SK-N-SH (cell line): ENCODE measurements around the gene RASEF. TPM values are rescaled to one million over a fixed set of nuclear protein-coding genes. Genes with fewer than 3 reads are reported as not detected.

ENCODE experiments used
- CTCF ChIA-PET: fragments of 300-600, 350-600 bp; formaldehyde crosslinking; extraction: SDS; loops from one replicate; lab custom pipeline; 2021; lab: Yijun Ruan, JAX
- POLR2A ChIA-PET: fragments of 350-600 bp; sonication (Branson Sonifier 250); formaldehyde crosslinking; extraction: SDS; loops from one replicate; lab custom pipeline; 2020; ENCODE audit warnings: antibody characterized with exemption, inconsistent platforms; lab: Yijun Ruan, JAX
- DNase-seq: peaks from one replicate; pipeline ENCODE4 v3.0.0; 2012
- H2AFZ ChIP-seq: fragments of 200-600 bp; sonication (generic); 2 replicates; pipeline ENCODE4 v1.8.1; 2016; ENCODE audit warnings: antibody characterized with exemption, mild to moderate bottlenecking, low read depth
- H3F3A ChIP-seq: fragments of 200-600 bp; sonication (generic); replicated peaks from 2 replicates; pipeline ENCODE3; 2016; ENCODE audit warnings: antibody characterized with exemption, mild to moderate bottlenecking; ENCODE audit not compliant: insufficient read depth
- H3K27ac ChIP-seq, 2 experiments: fragments of 200-500 bp in 1 of 2; fragments of 200-600 bp in 1 of 2; sonication (Bioruptor generic) in 1 of 2; sonication (generic), shearing (Covaris generic) in 1 of 2; 2 replicates each; pipeline versions ENCODE4 v1.5.1 to v1.6.1; 2014 to 2016; ENCODE audit warnings: low read depth in 2 of 2, inconsistent platforms in 1 of 2, low read length in 1 of 2, mild to moderate bottlenecking in 1 of 2, mixed read lengths in 1 of 2
- H3K27me3 ChIP-seq: fragments of 200-600 bp; sonication (generic), shearing (Covaris generic); 2 replicates; pipeline ENCODE4 v1.6.1; 2016; ENCODE audit warnings: mixed run types; ENCODE audit not compliant: insufficient read depth
- H3K36me3 ChIP-seq, 2 experiments: fragments of 200-500 bp in 1 of 2; fragments of 200-600 bp in 1 of 2; sonication (Bioruptor generic) in 1 of 2; sonication (generic) in 1 of 2; replicated peaks in 1 of 2; 2 replicates each; pipeline versions ENCODE3 to v1.5.1; 2014 to 2016; ENCODE audit warnings: low read length in 1 of 2, mild to moderate bottlenecking in 1 of 2; ENCODE audit not compliant: insufficient read depth in 2 of 2, control insufficient read depth in 1 of 2
- H3K4me1 ChIP-seq, 2 experiments: fragments of 200-500 bp in 1 of 2; fragments of 200-600 bp in 1 of 2; sonication (Bioruptor generic) in 1 of 2; sonication (generic), shearing (Covaris generic) in 1 of 2; 2 replicates each; pipeline versions ENCODE4 v1.5.1 to v1.6.1; 2014 to 2016; ENCODE audit warnings: low read depth in 1 of 2, low read length in 1 of 2, mixed run types in 1 of 2; ENCODE audit not compliant: insufficient read depth in 2 of 2, control insufficient read depth in 1 of 2
- H3K4me2 ChIP-seq: fragments of 200-600 bp; sonication (generic), shearing (Covaris generic); 2 replicates; pipeline ENCODE4 v1.6.1; 2017; ENCODE audit warnings: mixed run types
- H3K4me3 ChIP-seq, 2 experiments: fragments of 200-500 bp in 1 of 2; fragments of 200-600 bp in 1 of 2; sonication (Bioruptor generic) in 1 of 2; sonication (generic), shearing (Covaris generic) in 1 of 2; 2 replicates each; pipeline versions ENCODE4 v1.5.1 to v1.8.1; 2014 to 2016; ENCODE audit warnings: low read depth in 2 of 2, inconsistent platforms in 1 of 2, low read length in 1 of 2, mild to moderate bottlenecking in 1 of 2, mixed read lengths in 1 of 2, moderate library complexity in 1 of 2
- H3K79me2 ChIP-seq: fragments of 200-600 bp; sonication (generic); 2 replicates; pipeline ENCODE4 v1.8.1; 2017; ENCODE audit warnings: mild to moderate bottlenecking; ENCODE audit not compliant: insufficient read depth
- H3K9ac ChIP-seq: fragments of 200-600 bp; sonication (generic); 2 replicates; pipeline ENCODE4 v1.6.1; 2017; ENCODE audit warnings: mixed run types
- H3K9me2 ChIP-seq: fragments of 200-600 bp; sonication (generic); 2 replicates; pipeline ENCODE4 v1.6.1; 2017; ENCODE audit warnings: mixed run types
- H3K9me3 ChIP-seq: fragments of 200-600 bp; sonication (generic); 2 replicates; pipeline ENCODE4 v1.6.1; 2017; ENCODE audit warnings: mixed run types, mild to moderate bottlenecking, moderate library complexity
- H4K20me1 ChIP-seq: fragments of 200-600 bp; sonication (generic); 2 replicates; pipeline ENCODE4 v1.6.1; 2017; ENCODE audit warnings: mild to moderate bottlenecking, mixed run types; ENCODE audit not compliant: insufficient read depth
- CHD2 ChIP-seq: fragments of 150-350 bp; IDR thresholded peaks from 2 replicates; pipeline ENCODE4 v1.6.1; 2018; ENCODE audit warnings: low read length; ENCODE audit not compliant: partially characterized antibody
- ELF1 ChIP-seq: IDR thresholded peaks from 2 replicates; pipeline ENCODE4 v1.4.0; 2012
- EP300 ChIP-seq, 2 experiments: IDR thresholded peaks; 2 replicates each; pipeline versions ENCODE4 v1.4.0 to v1.6.1; 2012; ENCODE audit warnings: borderline replicate concordance in 1 of 2, low read depth in 1 of 2, low read length in 1 of 2
- FOSL2 ChIP-seq: IDR thresholded peaks from 2 replicates; pipeline ENCODE4 v1.4.0; 2012; ENCODE audit warnings: low read depth, mild to moderate bottlenecking, moderate library complexity, borderline replicate concordance
- FOXJ3 ChIP-seq: sonication (generic); formaldehyde crosslinking; IDR thresholded peaks from 2 replicates; pipeline ENCODE4 v1.5.1; 2020; ENCODE audit warnings: mild to moderate bottlenecking, missing genetic modification reagents
- GABPA ChIP-seq: IDR thresholded peaks from 2 replicates; pipeline ENCODE4 v1.4.0; 2012; ENCODE audit warnings: low read depth, mild to moderate bottlenecking
- MEF2A ChIP-seq: IDR thresholded peaks from 2 replicates; pipeline ENCODE4 v1.4.0; 2012; ENCODE audit warnings: low read depth, borderline replicate concordance
- NFIC ChIP-seq: IDR thresholded peaks from 2 replicates; pipeline ENCODE4 v1.4.0; 2012; ENCODE audit warnings: borderline replicate concordance
- NRF1 ChIP-seq: IDR thresholded peaks from 2 replicates; pipeline ENCODE4 v1.6.1; 2012; ENCODE audit warnings: low read depth, mild to moderate bottlenecking, low read length
- RCOR1 ChIP-seq: fragments of 150-350 bp; IDR thresholded peaks from 2 replicates; pipeline ENCODE4 v1.6.1; 2017; ENCODE audit warnings: antibody characterized with exemption, low read length
- RFX5 ChIP-seq: IDR thresholded peaks from 2 replicates; pipeline ENCODE4 v1.6.1; 2012; ENCODE audit warnings: mild to moderate bottlenecking, improper control_type of control experiment, low read length
- RXRA ChIP-seq: IDR thresholded peaks from 2 replicates; pipeline ENCODE4 v1.4.0; 2012; ENCODE audit warnings: low read depth, mild to moderate bottlenecking, borderline replicate concordance
- SIN3A ChIP-seq: IDR thresholded peaks from 2 replicates; pipeline ENCODE4 v1.6.1; 2012; ENCODE audit warnings: low read depth, mild to moderate bottlenecking, low read length, moderate library complexity, borderline replicate concordance
- SMC3 ChIP-seq: IDR thresholded peaks from 2 replicates; pipeline ENCODE4 v1.6.1; 2012; ENCODE audit warnings: low read depth, low read length, improper control_type of control experiment
- TAF1 ChIP-seq: IDR thresholded peaks from 2 replicates; pipeline ENCODE4 v1.6.1; 2012; ENCODE audit warnings: low read depth, mild to moderate bottlenecking, low read length, moderate library complexity, borderline replicate concordance
- TCF12 ChIP-seq: IDR thresholded peaks from 2 replicates; pipeline ENCODE4 v1.4.0; 2012
- TEAD4 ChIP-seq: IDR thresholded peaks from 2 replicates; pipeline ENCODE4 v1.4.0; 2012; ENCODE audit warnings: mild to moderate bottlenecking, borderline replicate concordance; ENCODE audit not compliant: insufficient read depth
- YY1 ChIP-seq: IDR thresholded peaks from 2 replicates; pipeline ENCODE4 v1.4.0; 2012; ENCODE audit warnings: low read depth, mild to moderate bottlenecking
- WGBS: methylation state at CpG from one replicate; pipeline ENCODE4 v1.1.6; 2017; ENCODE audit warnings: low lambda C conversion rate; 5-methylcytosine and 5-hydroxymethylcytosine counted together
- polyA plus RNA-seq, 3 experiments: library from polyadenylated mRNA; depleted of rRNA; stranded (reverse); fragments of >200 nt; gene quantifications; 2 replicates each; pipeline ENCODE4 v1.2.3, GENCODE V29; 2012
- TF ChIP-seq, protein P1 (sequence below): fragments of 200-600 bp; sonication (generic); IDR thresholded peaks from 2 replicates; pipeline ENCODE4 v1.6.1; 2017; ENCODE audit warnings: antibody characterized with exemption, mild to moderate bottlenecking, moderate library complexity

The RASEF gene
- polyA plus RNA-seq, 1 of the 3 experiments (the other 2 are of a cell fraction), result not detected

DNA sequence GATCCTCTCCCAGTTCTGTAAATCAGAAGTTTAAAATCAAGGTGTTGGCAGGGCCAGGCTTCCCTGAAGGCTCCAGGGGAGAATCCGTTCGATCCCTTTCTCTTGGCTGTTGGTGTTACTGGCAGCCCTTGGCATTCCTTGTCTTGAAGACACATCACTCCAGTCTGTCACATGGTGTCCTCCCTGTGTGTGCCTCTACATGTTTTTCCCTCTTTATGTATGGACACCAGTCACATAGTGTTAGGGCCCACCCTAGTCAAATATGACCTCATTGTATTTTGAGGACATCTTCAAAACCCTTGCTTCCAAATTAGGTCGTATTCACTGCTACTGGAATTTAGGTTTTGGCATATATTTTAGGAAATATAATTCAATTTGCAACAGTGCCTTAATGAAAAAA lies 94.6 kb downstream of the RASEF start:
- CTCF ChIA-PET, result no interaction called here
- Histone ChIP-seq H3K9me3 (no peaks in the 10 kb centered on the region), H3F3A (no peaks in the 10 kb centered on the region), H3K4me2 (no peak overlapping the region), H3K79me2 (no peaks in the 10 kb centered on the region)
- TF ChIP-seq RCOR1, result no peak
- no peak for TF ChIP-seq EP300 (IDR thresholded peaks at IDR 0.05; ENCODE audit: borderline replicate concordance in 1 of 2, low read depth in 1 of 2, low read length in 1 of 2)
- TF ChIP-seq, protein P1, sequence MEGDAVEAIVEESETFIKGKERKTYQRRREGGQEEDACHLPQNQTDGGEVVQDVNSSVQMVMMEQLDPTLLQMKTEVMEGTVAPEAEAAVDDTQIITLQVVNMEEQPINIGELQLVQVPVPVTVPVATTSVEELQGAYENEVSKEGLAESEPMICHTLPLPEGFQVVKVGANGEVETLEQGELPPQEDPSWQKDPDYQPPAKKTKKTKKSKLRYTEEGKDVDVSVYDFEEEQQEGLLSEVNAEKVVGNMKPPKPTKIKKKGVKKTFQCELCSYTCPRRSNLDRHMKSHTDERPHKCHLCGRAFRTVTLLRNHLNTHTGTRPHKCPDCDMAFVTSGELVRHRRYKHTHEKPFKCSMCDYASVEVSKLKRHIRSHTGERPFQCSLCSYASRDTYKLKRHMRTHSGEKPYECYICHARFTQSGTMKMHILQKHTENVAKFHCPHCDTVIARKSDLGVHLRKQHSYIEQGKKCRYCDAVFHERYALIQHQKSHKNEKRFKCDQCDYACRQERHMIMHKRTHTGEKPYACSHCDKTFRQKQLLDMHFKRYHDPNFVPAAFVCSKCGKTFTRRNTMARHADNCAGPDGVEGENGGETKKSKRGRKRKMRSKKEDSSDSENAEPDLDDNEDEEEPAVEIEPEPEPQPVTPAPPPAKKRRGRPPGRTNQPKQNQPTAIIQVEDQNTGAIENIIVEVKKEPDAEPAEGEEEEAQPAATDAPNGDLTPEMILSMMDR, result no peak
- TF ChIP-seq CHD2, result no peak
- TF ChIP-seq TCF12, result no peak
- no peak for TF ChIP-seq SMC3
- no peak for TF ChIP-seq TAF1
- TF ChIP-seq NFIC, result no peak
- TF ChIP-seq ELF1, result no peak
- TF ChIP-seq YY1, result no peak
- no peak for TF ChIP-seq GABPA
- no peak for TF ChIP-seq NRF1
- TF ChIP-seq MEF2A, result no peak
- no peak for TF ChIP-seq FOXJ3 (CRISPR knock-in tag)
- no peak for TF ChIP-seq RFX5
- no peak for TF ChIP-seq TEAD4
- no peak for TF ChIP-seq SIN3A
- no peak for TF ChIP-seq RXRA
- no peak for TF ChIP-seq FOSL2
- TF ChIP-seq, all 33 proteins: peak for 0
- Histone ChIP-seq H3K4me1 (no peaks in the 10 kb centered on the region), H3K4me3 (no peak overlapping the region), H3K27me3 (no peaks in the 10 kb centered on the region; the same call in 1 of the 2 replicates), H3K36me3 (no peaks in the 10 kb centered on the region), H3K27ac (no peak overlapping the region), H3K9ac (no peak overlapping the region), H4K20me1 (no peaks in the 10 kb centered on the region), H3K9me2 (no peaks in the 10 kb centered on the region), H2AFZ (no peak overlapping the region)
- DNase-seq, result no peak
- POLR2A ChIA-PET, result no interaction called here
- WGBS, result 44% methylated on average over 3 of the region's 3 CpGs
